ENCODE data around the gene RABGAP1L. TPM values are rescaled to one million over a fixed set of nuclear protein-coding genes. Genes with fewer than 3 reads are reported as not detected.

Gene RABGAP1L
- total and polyA plus RNA-seq, 10 of the 15 experiments (the other 5 are each of a cell fraction or from before 2014, with no cell fraction given), result 5.8 to 194 (median 113) TPM

DNA sequence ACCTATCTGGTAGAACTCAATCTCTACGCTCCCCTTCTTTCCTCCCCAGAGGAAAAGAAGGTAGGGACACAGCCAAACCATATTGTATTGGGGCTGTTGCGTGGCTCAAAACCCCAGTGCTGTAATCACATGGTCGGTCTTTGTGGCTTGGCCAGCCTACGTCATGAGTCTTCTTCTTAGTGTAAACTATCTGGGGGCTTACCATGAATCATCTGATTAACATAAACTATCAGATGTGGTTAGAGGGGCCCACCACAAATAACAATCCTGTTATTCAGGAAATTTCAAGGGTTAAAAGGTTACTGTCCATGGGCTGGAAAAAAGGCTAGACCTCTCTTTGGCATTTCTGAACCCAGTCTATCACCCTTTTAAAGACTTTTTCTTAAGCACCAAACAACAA, 238.9 kb downstream of the RABGAP1L start:
- H2AFZ ChIP-seq (ENCODE audit: control insufficient read depth, low read depth, low read length), result no peak overlapping the region
- H3K27me3 ChIP-seq (replicated peaks in 1 of 2; ENCODE audit: control insufficient read depth in 2 of 2, insufficient read depth in 2 of 2, low read length in 1 of 2), result no peaks in the 10 kb centered on the region
- peaks cover 0 to 22% of the 10 kb centered on the region in 2 experiments; a peak in 2 of 4 replicates for H3K36me3 ChIP-seq (ENCODE audit: control insufficient read depth in 2 of 2, insufficient read depth in 2 of 2, low read length in 1 of 2)
- DNase-seq (ENCODE audit: low read depth, low spot score), result no peak
- H3K4me3 ChIP-seq, result no peak overlapping the region
- in situ Hi-C loops (cut with MboI), result no loop called here
- WGBS (ENCODE audit: insufficient coverage, insufficient replicate concordance, low lambda C conversion rate, missing lambda C conversion rate), result 27% methylated on average over 4 of the region's 4 CpGs
- no TSS peak for BruUV-seq (replicated peaks)
- intact Hi-C loops (cut with micrococcal nuclease; ENCODE audit: unreplicated experiment), result no loop called here
- no peak for FAIRE-seq
- no peaks in the 10 kb centered on the region for H3K4me1 ChIP-seq (ENCODE audit: control insufficient read depth, insufficient read depth, low read length)
- SMC1A ChIA-PET (ENCODE audit: uncharacterized antibody, unreplicated experiment), result no interaction called here
- H3K9ac ChIP-seq (ENCODE audit: control insufficient read depth, insufficient read depth, low read length), result no peak overlapping the region
- peak; percentile 89 for ATAC-seq
- no peak overlapping the region for H3K4me2 ChIP-seq (ENCODE audit: control insufficient read depth, insufficient read depth)
- RAD21 ChIA-PET (ENCODE audit: unreplicated experiment), result no interaction called here
- no peaks in the 10 kb centered on the region for H3K79me2 ChIP-seq (ENCODE audit: control insufficient read depth, insufficient read depth, low read length)
- no peak overlapping the region for H3K27ac ChIP-seq (ENCODE audit: control insufficient read depth, insufficient read depth)
- H4K20me1 ChIP-seq (ENCODE audit: control insufficient read depth, insufficient read depth), result no peaks in the 10 kb centered on the region
- no peaks in the 10 kb centered on the region; the same call in 1 of the 3 replicates for H3K9me3 ChIP-seq (replicated peaks; ENCODE audit: control insufficient read depth, insufficient read depth, low read length)
- POLR2A ChIA-PET, result no interaction called here
- CTCF ChIA-PET, result no interaction called here
- TF ChIP-seq SMAD1 (IDR thresholded peaks at IDR 0.05; ENCODE audit: low read depth, partially characterized antibody), result no peak
- TF ChIP-seq SIX5 (IDR thresholded peaks at IDR 0.05; ENCODE audit: low read depth, low read length, severe bottlenecking), result no peak
- TF ChIP-seq NFXL1 (IDR thresholded peaks at IDR 0.05; ENCODE audit: borderline replicate concordance), result no peak
- TF ChIP-seq CREM (IDR thresholded peaks at IDR 0.05; ENCODE audit: low read depth), result peak; percentile 87
- peak; percentile 74 for TF ChIP-seq BCL11A (IDR thresholded peaks at IDR 0.05; ENCODE audit: low read depth, low read length)
- TF ChIP-seq RAD51 (IDR thresholded peaks at IDR 0.05), result peak; percentile 33; the same call in 1 of the 2 replicates
- TF ChIP-seq YBX1 (IDR thresholded peaks at IDR 0.05), result no peak
- TF ChIP-seq IKZF2 (IDR thresholded peaks at IDR 0.05), result peak; percentile 74 to 79
- no peak for TF ChIP-seq TCF3 (IDR thresholded peaks at IDR 0.05; ENCODE audit: borderline replicate concordance, insufficient read depth, low read depth, low read length)
- TF ChIP-seq, protein P1, sequence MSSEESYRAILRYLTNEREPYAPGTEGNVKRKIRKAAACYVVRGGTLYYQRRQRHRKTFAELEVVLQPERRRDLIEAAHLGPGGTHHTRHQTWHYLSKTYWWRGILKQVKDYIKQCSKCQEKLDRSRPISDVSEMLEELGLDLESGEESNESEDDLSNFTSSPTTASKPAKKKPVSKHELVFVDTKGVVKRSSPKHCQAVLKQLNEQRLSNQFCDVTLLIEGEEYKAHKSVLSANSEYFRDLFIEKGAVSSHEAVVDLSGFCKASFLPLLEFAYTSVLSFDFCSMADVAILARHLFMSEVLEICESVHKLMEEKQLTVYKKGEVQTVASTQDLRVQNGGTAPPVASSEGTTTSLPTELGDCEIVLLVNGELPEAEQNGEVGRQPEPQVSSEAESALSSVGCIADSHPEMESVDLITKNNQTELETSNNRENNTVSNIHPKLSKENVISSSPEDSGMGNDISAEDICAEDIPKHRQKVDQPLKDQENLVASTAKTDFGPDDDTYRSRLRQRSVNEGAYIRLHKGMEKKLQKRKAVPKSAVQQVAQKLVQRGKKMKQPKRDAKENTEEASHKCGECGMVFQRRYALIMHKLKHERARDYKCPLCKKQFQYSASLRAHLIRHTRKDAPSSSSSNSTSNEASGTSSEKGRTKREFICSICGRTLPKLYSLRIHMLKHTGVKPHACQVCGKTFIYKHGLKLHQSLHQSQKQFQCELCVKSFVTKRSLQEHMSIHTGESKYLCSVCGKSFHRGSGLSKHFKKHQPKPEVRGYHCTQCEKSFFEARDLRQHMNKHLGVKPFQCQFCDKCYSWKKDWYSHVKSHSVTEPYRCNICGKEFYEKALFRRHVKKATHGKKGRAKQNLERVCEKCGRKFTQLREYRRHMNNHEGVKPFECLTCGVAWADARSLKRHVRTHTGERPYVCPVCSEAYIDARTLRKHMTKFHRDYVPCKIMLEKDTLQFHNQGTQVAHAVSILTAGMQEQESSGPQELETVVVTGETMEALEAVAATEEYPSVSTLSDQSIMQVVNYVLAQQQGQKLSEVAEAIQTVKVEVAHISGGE (CRISPR knock-in tag; IDR thresholded peaks at IDR 0.05), result no peak
- no peak for TF ChIP-seq FOS (IDR thresholded peaks at IDR 0.05; ENCODE audit: borderline replicate concordance, extremely low read depth, insufficient read length)
- TF ChIP-seq SMARCA5 (IDR thresholded peaks at IDR 0.05), result no peak
- TF ChIP-seq, protein P2, sequence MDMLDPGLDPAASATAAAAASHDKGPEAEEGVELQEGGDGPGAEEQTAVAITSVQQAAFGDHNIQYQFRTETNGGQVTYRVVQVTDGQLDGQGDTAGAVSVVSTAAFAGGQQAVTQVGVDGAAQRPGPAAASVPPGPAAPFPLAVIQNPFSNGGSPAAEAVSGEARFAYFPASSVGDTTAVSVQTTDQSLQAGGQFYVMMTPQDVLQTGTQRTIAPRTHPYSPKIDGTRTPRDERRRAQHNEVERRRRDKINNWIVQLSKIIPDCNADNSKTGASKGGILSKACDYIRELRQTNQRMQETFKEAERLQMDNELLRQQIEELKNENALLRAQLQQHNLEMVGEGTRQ (IDR thresholded peaks at IDR 0.05; ENCODE audit: borderline replicate concordance, low read depth, low read length), result no peak; the same call in 1 of the 2 replicates
- 0 out of 2 replicates have a peak, but pooled peaks have one; percentile 16 for TF ChIP-seq CHD2 (IDR thresholded peaks at IDR 0.05; ENCODE audit: borderline replicate concordance, low read depth, low read length)
- TF ChIP-seq CREB1 (IDR thresholded peaks at IDR 0.05; ENCODE audit: low read depth), result peak; percentile 75
- TF ChIP-seq, protein P3, sequence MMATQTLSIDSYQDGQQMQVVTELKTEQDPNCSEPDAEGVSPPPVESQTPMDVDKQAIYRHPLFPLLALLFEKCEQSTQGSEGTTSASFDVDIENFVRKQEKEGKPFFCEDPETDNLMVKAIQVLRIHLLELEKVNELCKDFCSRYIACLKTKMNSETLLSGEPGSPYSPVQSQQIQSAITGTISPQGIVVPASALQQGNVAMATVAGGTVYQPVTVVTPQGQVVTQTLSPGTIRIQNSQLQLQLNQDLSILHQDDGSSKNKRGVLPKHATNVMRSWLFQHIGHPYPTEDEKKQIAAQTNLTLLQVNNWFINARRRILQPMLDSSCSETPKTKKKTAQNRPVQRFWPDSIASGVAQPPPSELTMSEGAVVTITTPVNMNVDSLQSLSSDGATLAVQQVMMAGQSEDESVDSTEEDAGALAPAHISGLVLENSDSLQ (IDR thresholded peaks at IDR 0.05), result no peak
- TF ChIP-seq ATF7 (IDR thresholded peaks at IDR 0.05; ENCODE audit: low read depth), result peak; percentile 79
- TF ChIP-seq EED (IDR thresholded peaks at IDR 0.05; ENCODE audit: low read depth), result peak; percentile 63

Data from GM12878 (cell line).